ENCODE data around the gene RD3L.

The RD3L gene

DNA sequence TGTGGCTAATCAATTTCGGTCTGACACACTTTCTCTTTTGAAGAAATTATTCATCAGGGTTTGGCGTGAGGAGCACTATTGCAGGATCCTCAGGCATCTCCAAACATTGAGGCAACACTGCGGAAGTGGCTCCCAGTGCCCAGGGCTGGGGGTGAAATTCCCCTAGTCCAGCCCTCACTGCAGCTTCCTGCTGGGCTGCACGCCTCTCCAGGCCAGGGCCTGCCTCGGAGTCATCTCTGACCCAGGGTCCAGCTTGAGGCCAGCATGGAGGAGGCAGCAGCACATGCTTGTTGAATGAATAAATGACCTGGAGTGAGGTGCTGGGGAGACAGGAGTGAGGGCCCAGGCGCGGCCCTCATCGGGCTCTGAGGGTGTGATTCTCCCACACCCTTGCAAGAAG lies 50.1 kb downstream of the RD3L start:
- DNase-seq: no peak

DNA sequence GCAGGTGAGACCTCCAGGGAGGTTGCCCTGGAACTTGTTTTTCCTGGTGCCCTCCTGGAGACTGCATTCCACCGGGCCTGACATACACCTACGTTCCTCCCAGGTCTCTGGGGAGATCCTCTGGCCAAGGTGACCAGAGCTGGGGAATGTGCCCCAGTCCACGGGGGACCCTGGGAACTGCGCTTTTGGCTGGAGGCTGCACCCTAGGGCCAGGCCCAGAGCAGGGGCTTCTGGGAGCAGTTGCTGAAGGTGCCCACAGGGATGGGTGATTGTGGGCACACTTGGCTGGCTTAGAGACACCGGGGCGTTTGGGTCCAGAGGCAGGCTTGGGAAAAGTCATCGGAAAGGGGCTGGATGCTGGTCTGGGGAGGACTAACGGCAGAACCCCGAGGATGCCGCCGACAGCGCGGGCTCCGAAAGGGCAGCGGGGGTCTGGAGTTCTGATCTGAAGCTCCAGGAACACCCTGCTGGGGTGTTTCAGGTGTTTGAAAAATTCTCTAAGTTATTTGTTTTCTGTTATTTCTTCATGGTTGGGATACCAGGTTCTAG lies 50.6 kb downstream of the RD3L start:
- no peak for DNase-seq

- no peak for DNase-seq
These were observed 51.3 kb downstream of the RD3L start for GRCh38 chr14:103890821-103891666.
